Breast epithelium (tissue), 4 donors: Measurements from ENCODE around the gene TEP1. TPM values are rescaled to one million over a fixed set of nuclear protein-coding genes. Genes with fewer than 3 reads are reported as not detected.

Source experiments
- DNase-seq, 2 donors: peaks; one replicate each; pipeline ENCODE4 v3.0.0-alpha.2; 2019; ENCODE audit warnings: low spot score in 2 of 2
- H3K27ac ChIP-seq, 2 donors: fragments of 200-600 bp; sonication (generic) in 1 of 2; one replicate each; pipeline ENCODE4 v1.5.1; 2016 to 2019; ENCODE audit warnings: mild to moderate bottlenecking in 1 of 2
- H3K27me3 ChIP-seq, 2 donors: fragments of 200-600 bp; sonication (generic) in 1 of 2; one replicate each; pipeline versions ENCODE4 v1.5.1 to v1.6.0; 2017 to 2019; ENCODE audit warnings: control low read depth in 1 of 2, mild to moderate bottlenecking in 1 of 2
- H3K36me3 ChIP-seq: fragments of 200-600 bp; one replicate; pipeline ENCODE4 v1.5.1; 2019
- H3K4me1 ChIP-seq, 2 donors: fragments of 200-600 bp; sonication (generic); one replicate each; pipeline ENCODE4 v1.5.1; 2016 to 2019; ENCODE audit warnings: control low read depth in 1 of 2
- H3K4me3 ChIP-seq, 3 donors: fragments of 200-600 bp; sonication (generic); 1 replicate in 2 of 3; 2 replicates in 1 of 3; pipeline ENCODE4 v1.5.1; 2016 to 2019; ENCODE audit warnings: mild to moderate bottlenecking in 3 of 3, moderate library complexity in 2 of 3
- H3K9me3 ChIP-seq, 2 donors: fragments of 200-600 bp; sonication (generic) in 1 of 2; one replicate each; pipeline ENCODE4 v1.5.1; 2016 to 2019; ENCODE audit warnings: control low read depth in 1 of 2
- POLR2A ChIP-seq: fragments of 450-650 bp; IDR thresholded peaks from one replicate; pipeline ENCODE4 v1.6.1; 2016; ENCODE audit warnings: antibody characterized with exemption, mild to moderate bottlenecking, moderate library complexity
- POLR2AphosphoS5 ChIP-seq, 3 donors: sonication (generic); formaldehyde crosslinking; IDR thresholded peaks; one replicate each; pipeline ENCODE4 v1.6.1; 2017; ENCODE audit warnings: antibody characterized with exemption in 3 of 3
- intact Hi-C: fragments of 100-400 bp; cut with DNase I; formaldehyde crosslinking; loops from one replicate; pipeline ENCODE4 v1.15.1; 2023; ENCODE audit warnings: low total_unique reads
- total RNA-seq, 3 donors: library from RNA; depleted of rRNA; stranded (reverse); fragments of >200 nt; gene quantifications; one replicate each; pipeline ENCODE4 v1.1.0, GENCODE V29; 2016
- TF ChIP-seq, protein P1 (sequence below), 3 donors: fragments of 450-650 bp; IDR thresholded peaks; one replicate each; pipeline ENCODE4 v1.5.1; 2016 to 2017; ENCODE audit warnings: antibody characterized with exemption in 3 of 3, mild to moderate bottlenecking in 3 of 3, moderate library complexity in 3 of 3

The TEP1 gene
- total RNA-seq, 3 donors from 2014 or later, result 21.3 to 34.5 (median 27.2) TPM

GRCh38 chr14:20380681-20381080 lies 32.6 kb downstream of the TEP1 start:
- H3K27ac ChIP-seq, result no peak overlapping the region
- peaks cover 56% of the 10 kb centered on the region for H3K36me3 ChIP-seq
- no peak overlapping the region for H3K4me3 ChIP-seq

GRCh38 chr14:20379743-20380142 lies 33.6 kb downstream of the TEP1 start:
- Histone ChIP-seq H3K27ac (no peak overlapping the region), H3K36me3 (peaks cover 52% of the 10 kb centered on the region), H3K4me1 (no peaks in the 10 kb centered on the region), H3K9me3 (no peaks in the 10 kb centered on the region), H3K27me3 (no peaks in the 10 kb centered on the region), H3K4me3 (no peak overlapping the region)
- no peak for DNase-seq
- intact Hi-C loops, result no loop called here
- TF ChIP-seq POLR2AphosphoS5 (IDR thresholded peaks at IDR 0.05) (no peak), POLR2A (no peak)
- TF ChIP-seq, protein P1, sequence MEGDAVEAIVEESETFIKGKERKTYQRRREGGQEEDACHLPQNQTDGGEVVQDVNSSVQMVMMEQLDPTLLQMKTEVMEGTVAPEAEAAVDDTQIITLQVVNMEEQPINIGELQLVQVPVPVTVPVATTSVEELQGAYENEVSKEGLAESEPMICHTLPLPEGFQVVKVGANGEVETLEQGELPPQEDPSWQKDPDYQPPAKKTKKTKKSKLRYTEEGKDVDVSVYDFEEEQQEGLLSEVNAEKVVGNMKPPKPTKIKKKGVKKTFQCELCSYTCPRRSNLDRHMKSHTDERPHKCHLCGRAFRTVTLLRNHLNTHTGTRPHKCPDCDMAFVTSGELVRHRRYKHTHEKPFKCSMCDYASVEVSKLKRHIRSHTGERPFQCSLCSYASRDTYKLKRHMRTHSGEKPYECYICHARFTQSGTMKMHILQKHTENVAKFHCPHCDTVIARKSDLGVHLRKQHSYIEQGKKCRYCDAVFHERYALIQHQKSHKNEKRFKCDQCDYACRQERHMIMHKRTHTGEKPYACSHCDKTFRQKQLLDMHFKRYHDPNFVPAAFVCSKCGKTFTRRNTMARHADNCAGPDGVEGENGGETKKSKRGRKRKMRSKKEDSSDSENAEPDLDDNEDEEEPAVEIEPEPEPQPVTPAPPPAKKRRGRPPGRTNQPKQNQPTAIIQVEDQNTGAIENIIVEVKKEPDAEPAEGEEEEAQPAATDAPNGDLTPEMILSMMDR (IDR thresholded peaks at IDR 0.05), result no peak

More at GRCh38 chr14:20380681-20381080, 32.6 kb downstream of the TEP1 start:
- no peak for DNase-seq
- H3K27me3 ChIP-seq, result no peaks in the 10 kb centered on the region
- TF ChIP-seq, protein P1 (IDR thresholded peaks at IDR 0.05), result no peak
- TF ChIP-seq POLR2A, result no peak
- TF ChIP-seq POLR2AphosphoS5 (IDR thresholded peaks at IDR 0.05), result no peak
- no peaks in the 10 kb centered on the region for H3K4me1 ChIP-seq
- intact Hi-C loops, result no loop called here
- no peaks in the 10 kb centered on the region for H3K9me3 ChIP-seq

DNA sequence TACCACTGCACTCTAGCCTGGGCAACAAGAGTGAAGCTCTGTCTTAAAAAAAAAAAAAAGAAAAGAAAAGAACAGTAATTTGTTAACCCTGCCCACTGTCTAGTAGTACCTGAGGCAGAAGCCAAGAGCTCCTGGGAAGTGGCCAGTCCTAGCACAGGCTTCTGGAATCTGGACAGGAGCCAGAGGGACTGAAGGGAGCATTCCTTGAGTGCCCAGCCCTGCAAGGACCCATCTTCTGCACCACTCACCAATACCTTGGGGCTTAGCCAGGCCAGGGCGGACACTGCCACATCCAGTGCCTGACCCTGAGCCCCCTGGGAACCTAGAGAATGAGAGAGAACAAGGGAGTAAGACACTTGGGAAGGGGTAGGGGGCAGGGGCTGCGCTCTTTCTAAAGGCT lies 36.1 kb downstream of the TEP1 start:
- DNase-seq, result no peak
- H3K36me3 ChIP-seq, result peaks cover 37% of the 10 kb centered on the region
- no peak overlapping the region for H3K4me3 ChIP-seq
- no peaks in the 10 kb centered on the region for H3K4me1 ChIP-seq
- no peaks in the 10 kb centered on the region for H3K27me3 ChIP-seq
- H3K9me3 ChIP-seq, result no peaks in the 10 kb centered on the region
- TF ChIP-seq POLR2AphosphoS5 (IDR thresholded peaks at IDR 0.05), result no peak
- TF ChIP-seq, protein P1 (IDR thresholded peaks at IDR 0.05), result no peak
- TF ChIP-seq POLR2A, result no peak
- H3K27ac ChIP-seq, result no peak overlapping the region
- intact Hi-C loops, result no loop called here

GRCh38 chr14:20376071-20376588 lies 37.2 kb downstream of the TEP1 start:
- no peak overlapping the region for H3K4me3 ChIP-seq
- TF ChIP-seq, protein P1 (IDR thresholded peaks at IDR 0.05), result no peak
- TF ChIP-seq POLR2A (no peak), POLR2AphosphoS5 (IDR thresholded peaks at IDR 0.05) (no peak)
- H3K27me3 ChIP-seq, result no peaks in the 10 kb centered on the region
- DNase-seq, result no peak
- intact Hi-C loops, result no loop called here
- no peaks in the 10 kb centered on the region for H3K9me3 ChIP-seq
- H3K27ac ChIP-seq, result no peak overlapping the region
- H3K4me1 ChIP-seq, result no peaks in the 10 kb centered on the region
- H3K36me3 ChIP-seq, result peaks cover 33% of the 10 kb centered on the region

- TF ChIP-seq POLR2A, result no peak
- TF ChIP-seq POLR2AphosphoS5 (IDR thresholded peaks at IDR 0.05), result no peak
- TF ChIP-seq, protein P1 (IDR thresholded peaks at IDR 0.05), result no peak
- Histone ChIP-seq H3K27me3 (no peaks in the 10 kb centered on the region), H3K4me1 (no peaks in the 10 kb centered on the region), H3K4me3 (no peak overlapping the region), H3K36me3 (peaks cover 36% of the 10 kb centered on the region), H3K27ac (no peak overlapping the region), H3K9me3 (no peaks in the 10 kb centered on the region)
- intact Hi-C loops, result no loop called here
- no peak for DNase-seq
Observed at GRCh38 chr14:20375471-20375870, 37.8 kb downstream of the TEP1 start.
